HG03159 (cell line): Measurements from ENCODE around the gene CTU1.

ENCODE experiments used
- ATAC-seq: cut with Tn5 transposase; IDR thresholded peaks from one replicate; pipeline ENCODE4 v1.9.1; 2021; ENCODE audit warnings: mild to moderate bottlenecking, moderate library complexity; ENCODE audit not compliant: unreplicated experiment

The CTU1 gene

GRCh38 chr19:51084505-51084904, 23.7 kb downstream of the CTU1 start:
- ATAC-seq, result no peak

DNA sequence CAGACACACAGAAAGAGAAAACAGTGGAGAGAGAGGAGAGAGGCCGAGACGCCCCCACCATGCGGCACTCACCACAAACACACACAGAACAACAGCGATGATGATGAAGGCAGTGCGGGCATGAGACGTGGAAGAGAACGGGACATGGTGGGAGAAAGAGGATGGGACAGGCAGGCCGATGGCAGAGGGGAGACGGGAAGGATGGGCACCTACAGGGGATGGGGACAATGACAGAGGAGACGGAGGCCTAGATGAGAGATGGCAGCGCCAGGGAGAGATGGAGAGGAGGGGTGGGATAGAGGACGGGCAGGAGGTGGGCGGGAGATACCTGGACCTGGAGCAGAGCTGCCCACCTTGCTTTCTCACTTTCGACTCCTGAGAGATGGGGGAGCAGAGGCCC, 24.4 kb downstream of the CTU1 start:
- ATAC-seq, result no peak

- ATAC-seq, result no peak
Observed at GRCh38 chr19:51083181-51083580, 25.0 kb downstream of the CTU1 start.

DNA sequence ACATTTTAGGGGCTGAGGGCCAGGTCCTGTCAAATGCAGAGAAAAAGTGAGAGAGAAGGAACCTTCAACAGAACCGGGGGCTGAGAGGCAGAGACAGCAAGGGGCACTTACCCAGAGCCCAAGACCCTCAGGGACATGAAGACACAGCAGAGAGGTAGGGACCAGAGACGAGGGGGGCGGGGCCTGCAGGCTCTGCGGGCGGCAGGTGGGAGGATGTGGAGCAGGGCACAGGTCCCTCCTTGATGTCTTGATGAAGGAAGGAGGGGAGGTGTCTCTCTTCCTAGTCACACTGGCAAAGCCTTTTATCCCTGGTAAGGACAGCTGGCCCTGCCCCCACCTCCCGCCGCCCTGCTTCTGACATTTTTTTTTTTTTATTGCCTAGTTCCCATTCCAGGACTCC, 25.6 kb downstream of the CTU1 start, which contains the start of gene KLK14:
KLK14 (minus strand) TSS at position 277 of the 400 bp plus-strand sequence; CDS start at position 4, 273 bp downstream.
- no peak for ATAC-seq

- no peak for ATAC-seq
Observed at GRCh38 chr19:51081476-51081875, 26.7 kb downstream of the CTU1 start.

GRCh38 chr19:51079481-51080110, 28.6 kb downstream of the CTU1 start:
- ATAC-seq, result no peak

GRCh38 chr19:51078731-51079130, 29.5 kb downstream of the CTU1 start:
- no peak for ATAC-seq

DNA sequence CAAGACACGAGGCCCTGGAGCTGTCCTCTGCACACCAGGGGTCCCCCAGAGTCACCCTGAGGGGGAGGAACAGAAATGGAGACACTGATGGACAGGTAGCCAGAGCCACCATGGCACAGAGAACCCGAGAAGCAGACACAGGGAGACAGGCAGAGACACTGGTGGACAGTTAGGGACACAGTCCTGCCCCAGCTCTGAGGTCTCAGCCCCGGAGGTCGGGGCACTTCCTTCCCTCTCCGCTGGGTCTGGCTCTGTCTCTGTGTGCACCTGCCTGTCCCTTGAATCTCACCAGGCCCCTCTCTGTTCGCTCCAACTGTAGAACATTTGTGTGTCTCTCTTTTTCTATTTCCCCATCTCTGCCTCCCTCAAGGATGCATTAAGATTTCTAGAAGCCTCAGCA, 30.1 kb downstream of the CTU1 start:
- no peak for ATAC-seq

GRCh38 chr19:51076631-51077213, 31.5 kb downstream of the CTU1 start:
- no peak for ATAC-seq

DNA sequence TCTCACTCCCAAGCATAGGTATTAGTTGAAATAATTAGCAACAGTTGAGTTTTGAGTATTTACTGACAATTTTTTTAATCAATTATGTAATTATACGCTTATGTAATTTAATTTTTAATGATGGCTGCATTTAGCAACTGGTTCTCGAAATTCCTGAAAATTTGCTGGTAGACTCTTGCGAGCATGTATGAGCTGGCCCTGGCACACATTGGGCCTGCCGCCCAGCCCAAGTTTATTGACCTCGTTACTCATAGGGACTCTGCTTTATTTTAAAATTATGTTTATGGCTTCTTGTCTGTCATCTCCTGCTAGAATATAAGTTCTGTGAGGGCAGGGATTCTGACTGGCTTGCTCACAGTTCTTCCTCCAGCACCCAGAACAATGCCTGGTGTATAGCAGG, 32.2 kb downstream of the CTU1 start:
- no peak for ATAC-seq

- ATAC-seq, result no peak
Observed at GRCh38 chr19:51071095-51071405, 37.2 kb downstream of the CTU1 start.

DNA sequence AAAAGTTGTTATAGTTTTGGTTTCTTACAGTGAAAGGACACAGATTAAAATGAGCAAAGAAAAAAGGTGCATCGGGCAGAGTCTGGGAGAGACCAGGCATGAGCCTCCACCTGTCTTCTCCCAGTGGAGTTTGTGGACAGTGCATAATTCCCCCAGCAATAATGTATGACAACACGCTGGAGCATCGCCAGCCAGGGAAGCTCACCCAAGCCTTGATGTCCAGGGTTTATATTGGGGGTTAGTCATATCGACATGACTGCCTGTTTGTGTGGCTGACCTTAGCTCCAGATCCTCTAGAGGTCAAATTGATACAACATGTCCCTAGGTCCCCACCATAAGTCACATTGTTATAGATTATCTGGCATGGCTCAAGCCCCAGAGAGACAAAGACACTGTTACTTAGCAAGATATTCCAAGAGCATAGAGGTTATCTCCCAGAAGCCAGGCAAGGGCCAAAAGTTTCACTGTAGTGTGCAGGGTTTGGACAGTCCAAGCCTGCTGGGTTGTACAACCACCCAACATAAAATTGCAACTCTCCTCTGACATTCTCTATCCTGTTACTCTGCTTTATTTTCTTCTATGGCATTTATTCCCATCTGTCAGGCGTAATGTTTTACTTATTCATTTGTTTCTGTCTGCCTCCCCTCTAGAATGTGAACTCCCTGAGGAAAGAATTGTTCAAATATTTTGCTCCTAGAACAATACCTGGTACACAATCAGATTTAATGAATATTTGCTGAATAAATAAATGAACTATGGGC, 37.7 kb downstream of the CTU1 start:
- ATAC-seq, result no peak

- ATAC-seq, result no peak
Observed at GRCh38 chr19:51066393-51067186, 41.6 kb downstream of the CTU1 start.

- no peak for ATAC-seq
Observed at GRCh38 chr19:51065221-51065960, 42.8 kb downstream of the CTU1 start.

DNA sequence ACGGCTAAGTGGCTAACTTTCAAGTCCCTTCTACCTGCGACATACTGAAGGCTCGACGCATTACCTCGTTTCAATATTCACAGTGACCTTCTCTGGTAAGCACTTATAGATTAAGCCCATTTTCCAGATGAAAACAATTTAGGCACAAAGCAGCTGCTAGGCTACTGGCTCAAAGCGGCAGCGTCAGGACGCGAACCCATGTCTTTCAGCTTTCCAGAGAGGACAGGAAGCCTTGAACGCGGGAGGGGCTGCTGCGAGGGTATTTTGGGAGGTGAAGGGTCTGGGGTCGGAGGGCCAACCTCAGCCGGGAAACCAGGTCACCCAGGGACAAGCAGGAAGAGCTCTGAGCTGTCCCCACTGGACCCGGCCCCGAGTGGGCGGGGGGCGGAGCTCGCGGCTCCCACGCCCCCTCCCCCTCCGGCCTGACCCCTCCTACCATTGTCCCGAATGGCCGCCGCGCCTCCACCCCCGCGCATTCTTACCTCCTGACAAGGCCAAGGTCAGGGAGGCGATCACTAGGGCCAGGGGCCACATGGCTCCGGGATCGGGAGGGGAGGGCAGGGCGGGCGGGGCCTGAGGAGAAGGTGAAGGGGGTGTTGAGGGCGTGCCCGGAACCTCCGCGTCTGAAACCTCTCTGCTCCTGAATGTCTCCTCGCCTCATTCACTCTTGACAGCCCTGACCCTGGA, 43.5 kb downstream of the CTU1 start, which contains the start of gene KLK13:
KLK13 (minus strand) TSS at position 559 of the 687 bp plus-strand sequence; CDS start at position 534, 25 bp downstream.
- no peak for ATAC-seq

DNA sequence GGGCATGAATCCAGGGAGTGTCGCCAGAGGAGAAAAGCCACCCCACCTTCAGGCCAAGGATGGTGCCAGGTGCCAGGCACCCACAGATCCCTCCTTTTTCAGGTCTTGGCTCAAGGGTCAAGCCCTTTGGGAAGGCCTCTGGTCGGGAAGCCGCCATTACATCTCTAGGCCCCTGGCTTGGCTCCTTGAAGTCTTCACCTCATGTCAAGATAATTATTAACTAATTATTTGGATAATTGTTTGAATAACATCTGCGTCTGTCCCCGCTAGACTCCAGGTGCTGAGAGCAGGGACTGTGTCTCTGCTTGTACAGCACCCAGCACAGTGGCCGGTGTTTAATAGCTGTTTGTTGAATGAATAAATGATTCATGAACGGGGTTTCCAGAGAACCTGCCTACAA, 44.5 kb downstream of the CTU1 start:
- no peak for ATAC-seq

GRCh38 chr19:51060973-51061372, 47.2 kb downstream of the CTU1 start:
- ATAC-seq, result no peak

DNA sequence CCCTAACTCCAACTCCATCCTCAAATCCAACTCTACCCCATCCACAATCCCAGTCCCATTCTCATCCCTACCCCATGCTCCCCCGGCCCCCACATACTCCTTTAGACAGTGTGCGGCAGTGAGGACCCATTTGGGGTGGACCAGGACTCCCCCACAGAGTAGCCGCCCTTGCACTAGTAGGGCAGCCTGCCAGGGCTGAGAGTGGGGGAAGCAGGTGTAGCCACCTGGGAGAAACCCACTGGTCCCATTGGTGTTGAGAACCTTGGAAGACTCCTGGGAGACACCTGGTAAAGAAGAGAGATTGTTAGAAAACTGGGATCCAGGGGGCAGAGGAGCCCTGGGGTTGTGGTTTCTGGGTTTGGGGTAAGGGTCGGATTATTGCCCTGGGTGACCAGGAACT, 47.9 kb downstream of the CTU1 start:
- no peak for ATAC-seq

DNA sequence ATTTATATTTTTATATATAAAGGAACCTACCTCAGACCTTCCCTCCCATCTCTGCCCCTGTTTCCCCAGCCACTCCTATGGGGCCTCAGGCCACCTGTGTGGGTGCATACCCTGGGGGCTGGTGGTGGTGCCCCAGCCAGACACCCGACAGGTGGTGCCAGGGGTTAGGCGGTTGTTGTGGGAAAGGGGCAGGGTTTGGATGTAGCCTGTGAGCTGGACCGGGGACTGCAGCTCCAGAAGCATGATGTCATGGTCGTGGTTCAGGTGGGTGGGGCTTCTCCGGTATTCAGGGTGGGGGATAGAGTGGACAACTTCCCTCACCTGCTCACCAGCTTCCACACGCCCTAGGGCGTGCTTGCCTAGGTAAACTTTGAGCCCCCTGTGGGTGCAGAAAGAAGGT, 48.5 kb downstream of the CTU1 start:
- no peak for ATAC-seq

DNA sequence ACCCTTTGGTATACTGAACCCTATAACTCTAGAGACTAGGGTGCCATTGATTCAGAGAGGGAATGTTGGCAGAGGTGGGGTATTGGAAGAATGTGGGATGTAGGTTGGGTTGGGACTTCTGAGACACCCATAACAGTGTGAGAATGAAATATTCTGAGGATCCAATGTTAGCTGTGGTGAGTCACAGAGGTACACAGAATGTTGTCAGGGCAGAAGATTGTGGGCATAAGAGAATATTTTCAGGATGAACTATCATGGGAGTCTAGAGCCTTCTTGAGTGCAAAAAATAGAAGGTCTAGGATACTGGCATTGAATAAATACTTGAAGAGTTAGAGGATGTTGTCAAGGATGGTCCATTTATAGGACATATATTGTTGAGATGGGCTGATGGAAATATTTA, 52.3 kb downstream of the CTU1 start:
- ATAC-seq, result no peak
